CD4-positive, CD25-positive, alpha-beta regulatory T cell (primary cell): ENCODE measurements around the gene NDUFS7. TPM values are rescaled to one million over a fixed set of nuclear protein-coding genes. Genes with fewer than 3 reads are reported as not detected.
A peak's percentile ranks its signal among the peaks of the same experiment; 100 is the strongest.

Experiments
- ATAC-seq, 2 donors: fragments of 150-1000 bp; cut with Tn5 transposase; one replicate each; pipeline ENCODE4 v1.10.0; 2021; ENCODE audit warnings: low read depth in 2 of 2, moderate number of reproducible peaks in 2 of 2, moderate library complexity in 1 of 2
- DNase-seq, 3 donors: peaks; one replicate each; pipeline versions ENCODE4 v3.0.0 to v3.0.0-alpha.2; 2012 to 2022; ENCODE audit warnings: mixed read lengths in 1 of 3
- H3K27ac ChIP-seq: one replicate; pipeline ENCODE4 v1.7.0; 2013; ENCODE audit warnings: mild to moderate bottlenecking, low read length; ENCODE audit not compliant: insufficient read depth, poor library complexity, severe bottlenecking
- H3K27me3 ChIP-seq: one replicate; pipeline ENCODE4 v1.7.0; 2013; ENCODE audit warnings: low read length; ENCODE audit not compliant: control insufficient read depth, insufficient read depth
- H3K36me3 ChIP-seq: one replicate; pipeline ENCODE4 v1.7.0; 2013; ENCODE audit warnings: mild to moderate bottlenecking, low read length, moderate library complexity; ENCODE audit not compliant: control insufficient read depth, insufficient read depth
- H3K4me1 ChIP-seq: 2 replicates; pipeline ENCODE4 v1.7.0; 2013; ENCODE audit warnings: mild to moderate bottlenecking, low read length; ENCODE audit not compliant: insufficient read depth, control insufficient read depth, poor library complexity, severe bottlenecking
- H3K4me3 ChIP-seq: one replicate; pipeline ENCODE4 v1.7.0; 2013; ENCODE audit warnings: low read depth, mild to moderate bottlenecking, low read length, moderate library complexity
- H3K9me3 ChIP-seq, 2 experiments: 1 replicate in 1 of 2; 2 replicates in 1 of 2; pipeline ENCODE4 v1.7.0; 2013; ENCODE audit warnings: low read length in 2 of 2, mild to moderate bottlenecking in 1 of 2, moderate library complexity in 1 of 2; ENCODE audit not compliant: control insufficient read depth in 2 of 2
- H3K27ac Mint-ChIP-seq, 3 donors: one replicate each; pipeline ENCODE4 v1.8.0; 2020 to 2022; ENCODE audit warnings: mild to moderate bottlenecking in 3 of 3, mixed read lengths in 3 of 3, moderate library complexity in 2 of 3
- H3K27me3 Mint-ChIP-seq: one replicate; pipeline ENCODE4 v1.8.0; 2022; ENCODE audit warnings: mild to moderate bottlenecking, mixed read lengths
- H3K36me3 Mint-ChIP-seq: one replicate; pipeline ENCODE4 v1.8.0; 2020; ENCODE audit warnings: mixed read lengths
- H3K4me1 Mint-ChIP-seq, 4 donors: one replicate each; pipeline ENCODE4 v1.8.0; 2020 to 2022; ENCODE audit warnings: mixed read lengths in 4 of 4, mild to moderate bottlenecking in 1 of 4
- H3K4me3 Mint-ChIP-seq, 4 donors: one replicate each; pipeline ENCODE4 v1.8.0; 2020 to 2022; ENCODE audit warnings: mild to moderate bottlenecking in 4 of 4, mixed read lengths in 4 of 4, moderate library complexity in 3 of 4
- H3K9me3 Mint-ChIP-seq, 7 donors: one replicate each; pipeline ENCODE4 v1.8.0; 2020 to 2022; ENCODE audit warnings: mixed read lengths in 7 of 7, mild to moderate bottlenecking in 3 of 7, moderate library complexity in 2 of 7
- polyA plus RNA-seq, 4 donors: library from polyadenylated mRNA; unstranded; fragments of 300-500 nt; fragmentation: Illumina TruSeq; gene quantifications; one replicate each; pipeline ENCODE4 v1.2.3, GENCODE V29; 2021
- total RNA-seq: library from RNA; stranded (reverse); gene quantifications from one replicate; pipeline ENCODE4 v1.2.3, GENCODE V29; 2022

NDUFS7 gene
- total and polyA plus RNA-seq, 5 donors from 2014 or later, result 58.3 to 227 (median 207) TPM

- H3K27ac ChIP-seq, result no peak overlapping the region
- Mint-ChIP-seq H3K27ac (no peak overlapping the region), H3K4me1 (peaks cover 10 to 34% (median 14%) of the 10 kb centered on the region in 4 donors), H3K36me3 (peaks cover 30% of the 10 kb centered on the region), H3K9me3 (no peaks in the 10 kb centered on the region), H3K4me3 (peak overlapping the region in 1 of 4 donors; percentile 44), H3K27me3 (no peaks in the 10 kb centered on the region)
- no peaks in the 10 kb centered on the region for H3K27me3 ChIP-seq
- H3K36me3 ChIP-seq, result peaks cover 29% of the 10 kb centered on the region
- peaks cover 17% of the 10 kb centered on the region for H3K4me1 ChIP-seq
- H3K4me3 ChIP-seq, result no peak overlapping the region
- ATAC-seq (no peak), DNase-seq (no peak)
- H3K9me3 ChIP-seq, result no peaks in the 10 kb centered on the region
These were observed 21.9 kb upstream of the NDUFS7 start for GRCh38 chr19:1361601-1362386.

- no peak for ATAC-seq
- Mint-ChIP-seq H3K4me1 (peaks cover 7 to 30% (median 10%) of the 10 kb centered on the region in 4 donors), H3K9me3 (no peaks in the 10 kb centered on the region), H3K27ac (peak overlapping the region in 2 of 3 donors; percentile 67 to 71), H3K27me3 (no peaks in the 10 kb centered on the region), H3K36me3 (peaks cover 22% of the 10 kb centered on the region), H3K4me3 (peak overlapping the region in 3 of 4 donors; percentile 44 to 67 (median 61))
- H3K27ac ChIP-seq, result no peak overlapping the region
- peaks cover 17% of the 10 kb centered on the region for H3K4me1 ChIP-seq
- no peaks in the 10 kb centered on the region for H3K9me3 ChIP-seq
- peaks cover 27% of the 10 kb centered on the region for H3K36me3 ChIP-seq
- no peaks in the 10 kb centered on the region for H3K27me3 ChIP-seq
- no peak for DNase-seq
- no peak overlapping the region for H3K4me3 ChIP-seq
These were observed 21.1 kb upstream of the NDUFS7 start for GRCh38 chr19:1362387-1363257.

GRCh38 chr19:1363599-1363998, 20.1 kb upstream of the NDUFS7 start:
- Histone ChIP-seq H3K27ac (no peak overlapping the region), H3K4me3 (no peak overlapping the region), H3K27me3 (no peaks in the 10 kb centered on the region), H3K36me3 (peaks cover 21% of the 10 kb centered on the region), H3K4me1 (peaks cover 17% of the 10 kb centered on the region), H3K9me3 (no peaks in the 10 kb centered on the region)
- ATAC-seq, result peak; percentile 42 to 70
- DNase-seq, result peak in 1 of 3 donors; percentile 49
- H3K4me3 Mint-ChIP-seq, result peak overlapping the region in 3 of 4 donors; percentile 52 to 67 (median 61)
- H3K9me3 Mint-ChIP-seq, result no peaks in the 10 kb centered on the region
- H3K4me1 Mint-ChIP-seq, result peaks cover 7 to 30% (median 10%) of the 10 kb centered on the region in 4 donors
- peaks cover 15% of the 10 kb centered on the region for H3K36me3 Mint-ChIP-seq
- peak overlapping the region in 2 of 3 donors; percentile 43 to 67 for H3K27ac Mint-ChIP-seq
- H3K27me3 Mint-ChIP-seq, result no peaks in the 10 kb centered on the region

GRCh38 chr19:1364070-1364704, 19.5 kb upstream of the NDUFS7 start:
- ATAC-seq (no peak), DNase-seq (peak in 1 of 3 donors; percentile 35)
- Mint-ChIP-seq H3K27ac (peak overlapping the region in 2 of 3 donors; percentile 18 to 67), H3K9me3 (no peaks in the 10 kb centered on the region), H3K4me3 (peak overlapping the region in 3 of 4 donors; percentile 15 to 67 (median 52)), H3K36me3 (peaks cover 15% of the 10 kb centered on the region), H3K4me1 (peaks cover 7 to 30% (median 10%) of the 10 kb centered on the region in 4 donors), H3K27me3 (no peaks in the 10 kb centered on the region)
- no peak overlapping the region for H3K27ac ChIP-seq
- peaks cover 17% of the 10 kb centered on the region for H3K4me1 ChIP-seq
- H3K9me3 ChIP-seq, result no peaks in the 10 kb centered on the region
- no peaks in the 10 kb centered on the region for H3K27me3 ChIP-seq
- no peak overlapping the region for H3K4me3 ChIP-seq
- peaks cover 15% of the 10 kb centered on the region for H3K36me3 ChIP-seq

- no peaks in the 10 kb centered on the region for H3K27me3 ChIP-seq
- H3K4me1 ChIP-seq, result peaks cover 17% of the 10 kb centered on the region
- DNase-seq, result no peak
- Mint-ChIP-seq H3K9me3 (no peaks in the 10 kb centered on the region), H3K27ac (no peak overlapping the region), H3K4me1 (peaks cover 7 to 28% (median 10%) of the 10 kb centered on the region in 4 donors), H3K36me3 (peaks cover 8% of the 10 kb centered on the region), H3K27me3 (no peaks in the 10 kb centered on the region), H3K4me3 (no peak overlapping the region)
- peaks cover 10% of the 10 kb centered on the region for H3K36me3 ChIP-seq
- ATAC-seq, result no peak
- H3K27ac ChIP-seq, result no peak overlapping the region
- H3K4me3 ChIP-seq, result no peak overlapping the region
- no peaks in the 10 kb centered on the region for H3K9me3 ChIP-seq
These were observed 18.1 kb upstream of the NDUFS7 start for GRCh38 chr19:1365319-1366269.

- H3K4me3 Mint-ChIP-seq, result no peak overlapping the region
- DNase-seq (no peak), ATAC-seq (no peak)
- Histone ChIP-seq H3K9me3 (no peaks in the 10 kb centered on the region), H3K4me1 (peaks cover 17% of the 10 kb centered on the region), H3K27ac (no peak overlapping the region), H3K27me3 (no peaks in the 10 kb centered on the region), H3K36me3 (peaks cover 9% of the 10 kb centered on the region), H3K4me3 (no peak overlapping the region)
- H3K36me3 Mint-ChIP-seq, result peaks cover 8% of the 10 kb centered on the region
- H3K27me3 Mint-ChIP-seq, result no peaks in the 10 kb centered on the region
- H3K27ac Mint-ChIP-seq, result no peak overlapping the region
- no peaks in the 10 kb centered on the region for H3K9me3 Mint-ChIP-seq
- H3K4me1 Mint-ChIP-seq, result peaks cover 7 to 28% (median 10%) of the 10 kb centered on the region in 4 donors
These were observed 17.4 kb upstream of the NDUFS7 start for GRCh38 chr19:1366296-1366695.
